Ascending aorta (tissue), 2 donors: ENCODE data around the gene CSMD2. TPM values are rescaled to one million over a fixed set of nuclear protein-coding genes. Genes with fewer than 3 reads are reported as not detected.

ENCODE experiments used
- DNase-seq, 2 donors: peaks; one replicate each; pipeline ENCODE4 v3.0.0-alpha.2; 2019; ENCODE audit warnings: low spot score in 2 of 2
- H3K27ac ChIP-seq, 2 donors: fragments of 200-600 bp; sonication (generic); one replicate each; pipeline ENCODE4 v1.5.1; 2016 to 2017; ENCODE audit warnings: mild to moderate bottlenecking in 1 of 2
- H3K27me3 ChIP-seq: fragments of 200-600 bp; sonication (generic); one replicate; pipeline ENCODE4 v1.5.1; 2017
- H3K36me3 ChIP-seq, 2 donors: fragments of 200-600 bp; sonication (generic); one replicate each; pipeline ENCODE4 v1.5.1; 2016
- H3K4me1 ChIP-seq, 2 donors: fragments of 200-600 bp; sonication (generic); one replicate each; pipeline ENCODE4 v1.5.1; 2016 to 2017; ENCODE audit warnings: mild to moderate bottlenecking in 1 of 2
- H3K4me3 ChIP-seq, 2 donors: fragments of 200-600 bp; sonication (generic); one replicate each; pipeline ENCODE4 v1.5.1; 2016 to 2017; ENCODE audit warnings: mild to moderate bottlenecking in 1 of 2
- H3K9me3 ChIP-seq, 2 donors: fragments of 200-600 bp; sonication (generic); one replicate each; pipeline ENCODE4 v1.5.1; 2016
- CTCF ChIP-seq, 3 experiments: fragments of 200-600 bp in 2 of 3; fragments of 450-650 bp in 1 of 3; sonication (generic) in 2 of 3; IDR thresholded peaks; one replicate each; pipeline ENCODE4 v1.5.1; 2016 to 2019; ENCODE audit warnings: antibody characterized with exemption in 3 of 3, mild to moderate bottlenecking in 1 of 3, moderate library complexity in 1 of 3
- intact Hi-C: fragments of 100-400 bp; cut with DNase I; formaldehyde crosslinking; loops from one replicate; pipeline ENCODE4 v1.15.1; 2023
- total RNA-seq: library from RNA; depleted of rRNA; stranded (reverse); fragments of >200 nt; gene quantifications from one replicate; pipeline ENCODE4 v1.1.0, GENCODE V29; 2016

CSMD2 gene
- total RNA-seq, 1 donor from 2014 or later, result 10.9 TPM

DNA sequence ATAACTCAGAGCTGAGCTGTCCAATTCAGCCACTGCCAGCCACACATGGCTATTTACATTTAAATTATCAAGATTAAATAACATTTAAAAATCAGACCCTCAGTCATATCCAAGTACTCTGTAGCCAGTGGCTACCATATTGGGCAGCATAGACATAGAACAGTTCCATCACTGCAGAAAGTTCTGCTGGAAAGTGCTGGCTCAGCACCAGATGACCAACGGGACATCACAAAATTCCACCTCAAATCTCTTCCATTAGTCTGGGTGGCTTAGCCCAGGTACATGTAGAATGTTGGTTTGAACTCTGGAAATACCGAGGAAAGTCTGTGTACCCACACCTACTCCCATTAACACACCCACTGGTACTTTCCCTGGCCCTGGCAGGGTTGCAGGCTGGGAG is 563.3 kb downstream of the CSMD2 start:
- intact Hi-C loops, result no loop called here
- Histone ChIP-seq H3K27ac (no peak overlapping the region), H3K4me1 (no peaks in the 10 kb centered on the region), H3K9me3 (no peaks in the 10 kb centered on the region), H3K27me3 (no peaks in the 10 kb centered on the region), H3K4me3 (no peak overlapping the region), H3K36me3 (no peaks in the 10 kb centered on the region)
- DNase-seq, result no peak
- TF ChIP-seq CTCF (IDR thresholded peaks at IDR 0.05), result no peak

GRCh38 chr1:33599516-33600115 is 565.4 kb downstream of the CSMD2 start:
- Histone ChIP-seq H3K4me3 (no peak overlapping the region), H3K9me3 (no peaks in the 10 kb centered on the region), H3K4me1 (no peaks in the 10 kb centered on the region), H3K27me3 (no peaks in the 10 kb centered on the region), H3K36me3 (no peaks in the 10 kb centered on the region), H3K27ac (no peak overlapping the region)
- TF ChIP-seq CTCF (IDR thresholded peaks at IDR 0.05), result no peak
- intact Hi-C loops, result no loop called here
- DNase-seq, result no peak

DNA sequence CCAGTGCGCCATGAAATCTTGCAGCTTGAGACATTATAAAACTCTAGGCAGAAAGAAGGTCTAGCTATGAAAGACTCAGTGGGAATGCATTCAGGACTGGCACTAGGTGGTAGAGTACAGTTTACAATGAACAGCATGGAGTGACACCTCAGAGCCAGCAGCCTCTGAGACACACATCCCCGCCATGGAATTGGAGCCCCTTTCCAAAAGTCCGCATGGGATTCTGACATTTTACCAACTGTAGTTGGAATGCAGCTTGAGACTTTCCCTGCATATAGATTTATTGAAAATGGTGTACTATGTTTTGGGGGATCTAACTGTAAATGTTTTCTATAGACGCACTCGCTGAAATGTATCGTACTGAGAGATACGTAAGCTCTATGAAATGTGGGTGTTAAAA is 576.3 kb downstream of the CSMD2 start:
- Histone ChIP-seq H3K4me1 (no peaks in the 10 kb centered on the region), H3K27me3 (no peaks in the 10 kb centered on the region), H3K9me3 (no peaks in the 10 kb centered on the region), H3K4me3 (no peak overlapping the region), H3K27ac (no peak overlapping the region), H3K36me3 (no peaks in the 10 kb centered on the region)
- TF ChIP-seq CTCF (IDR thresholded peaks at IDR 0.05), result no peak
- DNase-seq, result no peak
- intact Hi-C loops, result no loop called here

- Histone ChIP-seq H3K9me3 (no peaks in the 10 kb centered on the region), H3K4me1 (no peaks in the 10 kb centered on the region), H3K36me3 (no peaks in the 10 kb centered on the region), H3K27ac (no peak overlapping the region), H3K27me3 (no peaks in the 10 kb centered on the region), H3K4me3 (no peak overlapping the region)
- no peak for DNase-seq
- no peak for TF ChIP-seq CTCF (IDR thresholded peaks at IDR 0.05)
- intact Hi-C loops, result no loop called here
These were observed 578.2 kb downstream of the CSMD2 start for GRCh38 chr1:33586795-33587194.

- H3K27me3 ChIP-seq, result no peaks in the 10 kb centered on the region
- no peaks in the 10 kb centered on the region for H3K36me3 ChIP-seq
- no peaks in the 10 kb centered on the region for H3K9me3 ChIP-seq
- intact Hi-C loops, result no loop called here
- no peak for DNase-seq
- no peaks in the 10 kb centered on the region for H3K4me1 ChIP-seq
- no peak overlapping the region for H3K4me3 ChIP-seq
- no peak overlapping the region for H3K27ac ChIP-seq
- TF ChIP-seq CTCF (IDR thresholded peaks at IDR 0.05), result no peak
These were observed 578.9 kb downstream of the CSMD2 start for GRCh38 chr1:33586106-33586505.

DNA sequence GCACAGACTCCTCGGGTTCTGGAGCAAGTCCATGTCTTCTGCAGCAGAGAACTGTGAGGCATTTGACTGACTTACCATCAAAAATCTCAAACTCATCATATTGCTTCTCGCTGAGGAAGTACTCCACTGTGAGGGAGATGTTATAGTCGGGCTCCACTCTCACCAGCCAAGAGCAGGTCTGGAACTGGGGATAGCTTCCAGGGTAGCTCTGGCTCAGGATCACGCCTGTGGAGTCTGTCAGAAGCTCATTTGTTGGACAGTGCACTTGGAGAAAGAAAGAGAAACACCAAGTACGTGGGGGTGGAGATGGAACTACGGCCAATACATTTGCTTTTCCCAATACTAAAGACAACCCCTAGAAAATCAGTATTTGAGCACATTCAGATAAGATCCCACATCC is 581.5 kb downstream of the CSMD2 start:
- Histone ChIP-seq H3K27me3 (no peaks in the 10 kb centered on the region), H3K9me3 (no peaks in the 10 kb centered on the region), H3K4me3 (no peak overlapping the region), H3K4me1 (no peaks in the 10 kb centered on the region), H3K36me3 (no peaks in the 10 kb centered on the region), H3K27ac (no peak overlapping the region)
- no peak for DNase-seq
- intact Hi-C loops, result no loop called here
- no peak for TF ChIP-seq CTCF (IDR thresholded peaks at IDR 0.05)
